ENCODE data around the gene ZNF407.

Gene ZNF407

GRCh38 chr18:75108579-75109318, 511.1 kb downstream of the ZNF407 start:
- ATAC-seq (ENCODE audit: insufficient read depth, low read depth) (no peak), DNase-seq (no peak)
- H3K4me3 ChIP-seq (ENCODE audit: low read depth in 1 of 2, low read length in 2 of 2): no peak overlapping the region
- no peaks in the 10 kb centered on the region for H4K20me1 ChIP-seq (ENCODE audit: insufficient read depth, low read length)
- H3K27me3 ChIP-seq (ENCODE audit: insufficient read depth, low read length, poor library complexity): no peaks in the 10 kb centered on the region
- no peak overlapping the region for H3K9ac ChIP-seq (ENCODE audit: low read depth, low read length)
- no peak overlapping the region for H3K4me2 ChIP-seq (ENCODE audit: insufficient read depth, low read length)
- no peak overlapping the region for H3K27ac ChIP-seq (ENCODE audit: low read length)
- no peaks in the 10 kb centered on the region for H3K79me2 ChIP-seq (ENCODE audit: insufficient read depth, low read length)
- no peak overlapping the region for H2AFZ ChIP-seq (ENCODE audit: low read depth, low read length)
- H3K9me3 ChIP-seq (ENCODE audit: insufficient read depth, low read length, severe bottlenecking): no peaks in the 10 kb centered on the region
- TF ChIP-seq EZH2 (IDR thresholded peaks at IDR 0.05; ENCODE audit: borderline replicate concordance, low read depth, low read length, severe bottlenecking): no peak
- TF ChIP-seq, protein P1, sequence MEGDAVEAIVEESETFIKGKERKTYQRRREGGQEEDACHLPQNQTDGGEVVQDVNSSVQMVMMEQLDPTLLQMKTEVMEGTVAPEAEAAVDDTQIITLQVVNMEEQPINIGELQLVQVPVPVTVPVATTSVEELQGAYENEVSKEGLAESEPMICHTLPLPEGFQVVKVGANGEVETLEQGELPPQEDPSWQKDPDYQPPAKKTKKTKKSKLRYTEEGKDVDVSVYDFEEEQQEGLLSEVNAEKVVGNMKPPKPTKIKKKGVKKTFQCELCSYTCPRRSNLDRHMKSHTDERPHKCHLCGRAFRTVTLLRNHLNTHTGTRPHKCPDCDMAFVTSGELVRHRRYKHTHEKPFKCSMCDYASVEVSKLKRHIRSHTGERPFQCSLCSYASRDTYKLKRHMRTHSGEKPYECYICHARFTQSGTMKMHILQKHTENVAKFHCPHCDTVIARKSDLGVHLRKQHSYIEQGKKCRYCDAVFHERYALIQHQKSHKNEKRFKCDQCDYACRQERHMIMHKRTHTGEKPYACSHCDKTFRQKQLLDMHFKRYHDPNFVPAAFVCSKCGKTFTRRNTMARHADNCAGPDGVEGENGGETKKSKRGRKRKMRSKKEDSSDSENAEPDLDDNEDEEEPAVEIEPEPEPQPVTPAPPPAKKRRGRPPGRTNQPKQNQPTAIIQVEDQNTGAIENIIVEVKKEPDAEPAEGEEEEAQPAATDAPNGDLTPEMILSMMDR (IDR thresholded peaks at IDR 0.05; ENCODE audit: borderline replicate concordance, extremely low read depth, low read length, poor library complexity, severe bottlenecking): no peak
- H3K36me3 ChIP-seq (ENCODE audit: insufficient read depth, low read length): no peaks in the 10 kb centered on the region
- H3K4me1 ChIP-seq (ENCODE audit: insufficient read depth, low read length): no peaks in the 10 kb centered on the region

DNA sequence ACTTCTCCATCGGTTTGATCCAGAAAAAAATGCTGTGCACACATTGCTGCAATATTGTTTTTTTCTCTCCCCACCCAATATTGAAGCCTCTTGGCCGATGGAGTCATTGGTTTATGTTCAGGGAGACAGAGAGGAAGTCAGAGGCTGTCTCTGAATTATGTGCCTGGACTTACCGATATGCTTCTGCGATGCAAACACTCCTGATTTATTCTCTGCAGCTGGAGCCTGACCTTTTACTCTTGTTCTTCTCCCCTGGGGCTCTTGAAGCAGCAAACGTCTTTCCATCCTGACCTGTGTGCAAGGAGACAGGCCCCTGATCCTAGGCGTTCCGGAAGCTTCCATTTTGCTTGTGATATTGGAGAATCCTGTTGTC, 511.6 kb downstream of the ZNF407 start:
- Histone ChIP-seq H3K4me3 (ENCODE audit: low read depth in 1 of 2, low read length in 2 of 2) (no peak overlapping the region), H2AFZ (ENCODE audit: low read depth, low read length) (no peak overlapping the region), H3K9ac (ENCODE audit: low read depth, low read length) (no peak overlapping the region), H3K36me3 (ENCODE audit: insufficient read depth, low read length) (no peaks in the 10 kb centered on the region), H3K79me2 (ENCODE audit: insufficient read depth, low read length) (no peaks in the 10 kb centered on the region), H4K20me1 (ENCODE audit: insufficient read depth, low read length) (no peaks in the 10 kb centered on the region), H3K27ac (ENCODE audit: low read length) (no peak overlapping the region), H3K4me2 (ENCODE audit: insufficient read depth, low read length) (no peak overlapping the region), H3K4me1 (ENCODE audit: insufficient read depth, low read length) (no peaks in the 10 kb centered on the region), H3K9me3 (ENCODE audit: insufficient read depth, low read length, severe bottlenecking) (no peaks in the 10 kb centered on the region), H3K27me3 (ENCODE audit: insufficient read depth, low read length, poor library complexity) (no peaks in the 10 kb centered on the region)
- ATAC-seq (ENCODE audit: insufficient read depth, low read depth) (no peak), DNase-seq (no peak)
- TF ChIP-seq EZH2 (IDR thresholded peaks at IDR 0.05; ENCODE audit: borderline replicate concordance, low read depth, low read length, severe bottlenecking): no peak
- TF ChIP-seq, protein P1 (IDR thresholded peaks at IDR 0.05; ENCODE audit: borderline replicate concordance, extremely low read depth, low read length, poor library complexity, severe bottlenecking): no peak

- no peak overlapping the region for H2AFZ ChIP-seq (ENCODE audit: low read depth, low read length)
- H3K9me3 ChIP-seq (ENCODE audit: insufficient read depth, low read length, severe bottlenecking): no peaks in the 10 kb centered on the region
Observed at GRCh38 chr18:75109819-75110218, 512.1 kb downstream of the ZNF407 start.

More at GRCh38 chr18:75109819-75110218, 512.1 kb downstream of the ZNF407 start:
- no peaks in the 10 kb centered on the region for H3K27me3 ChIP-seq (ENCODE audit: insufficient read depth, low read length, poor library complexity)
- H3K9ac ChIP-seq (ENCODE audit: low read depth, low read length): no peak overlapping the region
- DNase-seq (no peak), ATAC-seq (ENCODE audit: insufficient read depth, low read depth) (no peak)
- H3K36me3 ChIP-seq (ENCODE audit: insufficient read depth, low read length): no peaks in the 10 kb centered on the region
- no peak overlapping the region for H3K27ac ChIP-seq (ENCODE audit: low read length)
- H3K4me1 ChIP-seq (ENCODE audit: insufficient read depth, low read length): no peaks in the 10 kb centered on the region
- H3K4me2 ChIP-seq (ENCODE audit: insufficient read depth, low read length): no peak overlapping the region
- TF ChIP-seq EZH2 (IDR thresholded peaks at IDR 0.05; ENCODE audit: borderline replicate concordance, low read depth, low read length, severe bottlenecking): no peak
- TF ChIP-seq, protein P1 (IDR thresholded peaks at IDR 0.05; ENCODE audit: borderline replicate concordance, extremely low read depth, low read length, poor library complexity, severe bottlenecking): no peak
- no peak overlapping the region for H3K4me3 ChIP-seq (ENCODE audit: low read depth in 1 of 2, low read length in 2 of 2)
- no peaks in the 10 kb centered on the region for H3K79me2 ChIP-seq (ENCODE audit: insufficient read depth, low read length)
- H4K20me1 ChIP-seq (ENCODE audit: insufficient read depth, low read length): no peaks in the 10 kb centered on the region

Measured in DND-41 (cell line).